ENCODE data around the gene BAZ1B.
"Not testable (repeated sequence)": the region's sequence is repeated elsewhere in the genome, so short reads cannot be mapped to it uniquely, and the experiment has no call there.

Gene BAZ1B, protein sequence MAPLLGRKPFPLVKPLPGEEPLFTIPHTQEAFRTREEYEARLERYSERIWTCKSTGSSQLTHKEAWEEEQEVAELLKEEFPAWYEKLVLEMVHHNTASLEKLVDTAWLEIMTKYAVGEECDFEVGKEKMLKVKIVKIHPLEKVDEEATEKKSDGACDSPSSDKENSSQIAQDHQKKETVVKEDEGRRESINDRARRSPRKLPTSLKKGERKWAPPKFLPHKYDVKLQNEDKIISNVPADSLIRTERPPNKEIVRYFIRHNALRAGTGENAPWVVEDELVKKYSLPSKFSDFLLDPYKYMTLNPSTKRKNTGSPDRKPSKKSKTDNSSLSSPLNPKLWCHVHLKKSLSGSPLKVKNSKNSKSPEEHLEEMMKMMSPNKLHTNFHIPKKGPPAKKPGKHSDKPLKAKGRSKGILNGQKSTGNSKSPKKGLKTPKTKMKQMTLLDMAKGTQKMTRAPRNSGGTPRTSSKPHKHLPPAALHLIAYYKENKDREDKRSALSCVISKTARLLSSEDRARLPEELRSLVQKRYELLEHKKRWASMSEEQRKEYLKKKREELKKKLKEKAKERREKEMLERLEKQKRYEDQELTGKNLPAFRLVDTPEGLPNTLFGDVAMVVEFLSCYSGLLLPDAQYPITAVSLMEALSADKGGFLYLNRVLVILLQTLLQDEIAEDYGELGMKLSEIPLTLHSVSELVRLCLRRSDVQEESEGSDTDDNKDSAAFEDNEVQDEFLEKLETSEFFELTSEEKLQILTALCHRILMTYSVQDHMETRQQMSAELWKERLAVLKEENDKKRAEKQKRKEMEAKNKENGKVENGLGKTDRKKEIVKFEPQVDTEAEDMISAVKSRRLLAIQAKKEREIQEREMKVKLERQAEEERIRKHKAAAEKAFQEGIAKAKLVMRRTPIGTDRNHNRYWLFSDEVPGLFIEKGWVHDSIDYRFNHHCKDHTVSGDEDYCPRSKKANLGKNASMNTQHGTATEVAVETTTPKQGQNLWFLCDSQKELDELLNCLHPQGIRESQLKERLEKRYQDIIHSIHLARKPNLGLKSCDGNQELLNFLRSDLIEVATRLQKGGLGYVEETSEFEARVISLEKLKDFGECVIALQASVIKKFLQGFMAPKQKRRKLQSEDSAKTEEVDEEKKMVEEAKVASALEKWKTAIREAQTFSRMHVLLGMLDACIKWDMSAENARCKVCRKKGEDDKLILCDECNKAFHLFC (N-terminal part only)

DNA sequence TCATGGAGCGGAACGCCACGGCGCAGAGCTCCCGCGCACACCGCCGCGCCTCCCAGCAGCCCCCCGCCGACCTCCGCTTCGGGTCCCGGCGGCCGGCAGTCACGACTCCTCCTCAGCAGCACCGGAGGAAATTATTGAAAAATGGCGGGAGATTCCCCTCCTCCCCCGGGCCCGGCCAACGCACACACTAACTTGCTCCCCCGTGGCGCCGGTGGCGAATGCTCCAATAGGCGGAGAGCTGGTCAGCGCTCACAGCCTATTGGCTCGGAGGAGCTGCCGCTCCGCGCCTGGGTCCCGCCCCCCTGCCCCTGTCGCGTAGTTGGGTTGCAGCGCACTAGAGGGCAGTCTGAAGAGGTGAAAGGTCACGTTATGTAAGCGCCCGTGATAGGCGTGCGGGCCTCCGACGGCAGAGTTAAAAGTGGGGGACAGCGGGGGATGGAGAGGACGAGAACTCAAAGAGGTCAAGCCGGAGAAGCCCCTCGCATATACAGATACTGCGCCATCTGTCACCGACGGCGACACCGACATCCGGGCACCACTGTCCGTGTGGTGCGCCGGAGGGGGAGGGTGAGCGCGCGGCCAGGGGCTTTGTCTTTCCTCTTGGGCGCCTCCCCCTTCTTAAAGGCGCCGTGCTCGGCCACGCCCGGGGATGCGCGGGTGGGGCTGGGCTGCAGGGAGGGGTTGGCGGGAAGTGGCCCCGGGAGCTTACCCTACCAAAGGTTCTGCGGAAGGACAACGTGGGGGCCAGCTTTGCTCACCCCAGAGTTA, at the start of gene BAZ1B:
TSS of gene BAZ1B (minus strand) at position 189 of the 768 bp plus-strand sequence. CDS start 360 bp downstream, outside the sequence.
- peak; percentile 81 for FAIRE-seq
- peak; percentile 98 for DNase-seq (ENCODE audit: low spot score)

DNA sequence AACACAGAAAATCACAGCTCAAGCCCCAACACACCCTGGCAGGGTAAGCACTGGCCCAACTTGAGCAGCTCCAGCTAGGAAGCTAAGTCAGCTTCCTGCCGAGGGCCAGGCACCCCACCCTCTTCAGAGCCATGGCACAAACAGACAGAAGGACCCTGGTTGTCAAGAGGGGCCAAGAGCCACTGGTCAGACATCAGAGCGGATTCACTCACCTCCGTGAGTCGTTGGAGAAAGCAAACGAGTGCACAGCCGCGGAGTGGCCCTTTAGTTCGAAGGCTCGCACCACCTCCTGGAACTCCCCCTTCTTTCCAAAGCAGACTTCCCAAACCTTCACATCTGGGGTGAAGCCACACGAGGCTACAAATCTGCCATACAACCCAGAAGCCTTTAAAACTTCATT, 48.9 kb upstream of the BAZ1B start:
- no peak for DNase-seq (ENCODE audit: low spot score)
- no peak for FAIRE-seq

DNA sequence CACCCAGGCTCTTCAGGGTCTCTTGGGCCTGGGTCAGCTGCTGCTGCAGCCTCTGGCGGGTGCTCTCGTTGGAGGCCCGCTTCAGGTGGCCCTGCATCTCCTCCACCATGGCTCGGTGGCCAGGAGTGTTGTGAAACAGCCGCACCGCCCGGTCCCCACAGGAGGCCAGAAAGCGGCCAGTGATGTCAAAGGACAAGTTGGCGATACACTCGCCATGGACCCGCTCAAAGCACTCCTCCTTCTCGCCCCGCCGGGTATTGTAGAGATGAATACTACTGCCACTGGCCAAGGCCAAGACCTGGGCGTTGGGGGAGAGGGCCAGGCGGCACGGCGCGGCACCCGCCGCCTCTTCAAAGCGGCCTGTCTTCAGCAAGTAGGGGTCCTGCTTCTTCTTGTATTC, 48.4 kb upstream of the BAZ1B start:
- FAIRE-seq (no peak), DNase-seq (ENCODE audit: low spot score) (no peak)

DNA sequence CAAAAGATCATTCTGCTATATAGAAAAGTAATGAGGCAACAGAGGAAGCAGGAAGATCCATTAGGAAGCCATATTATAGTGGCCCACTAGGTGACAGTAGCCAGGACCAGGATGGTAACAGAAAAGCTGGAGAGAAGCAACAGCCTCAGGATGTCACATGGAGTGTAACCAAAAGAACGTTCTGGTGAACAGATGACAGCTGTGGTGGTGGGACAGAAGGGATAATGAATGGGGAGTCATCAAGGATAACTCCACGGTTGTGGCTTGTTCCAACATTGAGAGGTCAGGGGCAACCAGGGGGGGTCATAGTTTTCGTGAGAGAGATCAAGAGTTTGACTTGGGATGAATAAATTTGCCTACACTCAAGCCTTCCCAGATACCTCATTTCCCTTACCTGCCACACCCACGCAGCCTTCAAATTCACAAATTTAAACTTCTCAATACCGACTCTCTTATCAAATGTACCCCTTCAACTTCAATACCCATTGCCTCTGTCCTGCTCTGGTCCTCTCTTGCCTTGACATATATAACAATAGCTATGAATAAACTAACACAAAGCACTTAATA, 47.0 kb upstream of the BAZ1B start:
- FAIRE-seq, result no peak
- DNase-seq (ENCODE audit: low spot score), result no peak

DNA sequence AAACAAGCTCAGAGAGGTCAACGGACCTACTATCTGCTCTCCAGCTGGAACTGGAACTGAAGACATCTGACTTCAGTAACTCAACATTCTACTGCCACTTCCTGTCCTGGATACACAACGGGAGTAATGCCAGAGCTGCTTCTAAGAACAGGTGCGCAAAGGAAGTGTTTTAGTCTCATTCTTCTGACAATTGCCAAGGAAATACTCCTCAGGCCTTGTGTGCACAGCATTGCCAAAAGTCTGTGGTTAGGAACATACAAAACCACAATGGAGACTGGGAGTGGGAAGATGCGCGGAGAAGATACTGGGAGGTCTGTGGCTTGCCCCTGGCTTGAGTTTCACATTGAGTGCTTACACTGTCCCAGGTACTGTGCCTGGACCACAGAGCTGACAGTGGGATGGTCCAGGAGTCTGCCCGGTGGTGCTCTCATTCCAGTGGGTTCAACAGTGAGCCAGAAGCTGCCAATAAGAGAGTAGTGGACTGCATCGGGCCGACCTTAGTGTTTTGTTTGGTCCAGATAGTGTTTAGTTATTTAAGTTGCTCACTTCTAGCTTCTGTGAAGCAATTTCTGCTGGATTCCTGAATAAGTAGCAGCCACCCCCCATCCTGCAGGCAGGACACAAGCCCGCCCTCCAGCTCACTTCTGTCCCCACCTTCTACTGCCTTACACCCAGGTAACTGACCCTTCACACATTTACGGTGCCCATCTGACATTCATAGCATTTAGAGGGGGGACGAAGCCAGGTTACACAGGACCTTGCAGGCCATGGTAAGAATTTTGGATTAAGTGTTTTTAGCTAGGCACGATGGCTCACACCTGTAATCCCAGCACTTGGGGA, 46.0 kb upstream of the BAZ1B start:
- FAIRE-seq, result no peak
- DNase-seq (ENCODE audit: low spot score), result no peak

DNA sequence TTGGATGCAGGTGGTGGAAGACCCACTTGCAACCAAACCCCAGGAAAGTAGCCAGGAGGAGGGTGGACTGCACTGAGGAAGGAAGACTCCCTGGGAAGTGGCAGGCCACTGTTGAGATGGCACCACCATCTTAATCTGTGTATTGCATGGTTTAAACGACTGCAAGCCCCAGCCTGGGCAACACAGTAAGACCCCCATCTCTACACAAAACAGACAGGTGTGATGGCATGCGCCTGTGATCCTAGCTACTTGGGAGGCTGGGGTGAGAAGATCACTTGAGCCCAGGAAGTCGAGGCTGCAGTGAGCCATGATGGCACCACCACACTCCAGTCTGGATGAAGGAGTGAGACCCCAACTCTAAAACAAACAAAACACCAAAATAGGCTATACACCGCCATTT, 45.0 kb upstream of the BAZ1B start:
- FAIRE-seq (no peak), DNase-seq (ENCODE audit: low spot score) (no peak)

DNA sequence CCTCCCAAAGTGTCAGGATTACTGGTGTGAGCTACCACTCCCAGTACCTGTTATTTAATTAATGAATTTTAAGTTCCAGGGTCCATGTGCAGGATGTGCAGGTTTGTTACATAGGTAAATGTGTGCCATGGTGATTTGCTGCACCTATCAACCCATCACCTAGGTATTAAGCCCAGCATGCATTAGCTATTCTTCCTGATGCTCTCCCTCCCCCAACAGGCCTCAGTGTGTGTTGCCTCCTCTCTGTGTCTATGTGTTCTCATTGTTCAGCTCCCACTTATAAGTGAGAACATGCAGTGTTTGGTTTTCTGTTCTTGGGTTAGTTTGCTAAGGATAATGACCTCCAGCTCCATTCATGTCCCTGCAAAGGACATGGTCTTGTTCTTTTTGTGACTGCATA, 44.3 kb upstream of the BAZ1B start:
- not testable (repeated sequence) for FAIRE-seq; DNase-seq (ENCODE audit: low spot score)

DNA sequence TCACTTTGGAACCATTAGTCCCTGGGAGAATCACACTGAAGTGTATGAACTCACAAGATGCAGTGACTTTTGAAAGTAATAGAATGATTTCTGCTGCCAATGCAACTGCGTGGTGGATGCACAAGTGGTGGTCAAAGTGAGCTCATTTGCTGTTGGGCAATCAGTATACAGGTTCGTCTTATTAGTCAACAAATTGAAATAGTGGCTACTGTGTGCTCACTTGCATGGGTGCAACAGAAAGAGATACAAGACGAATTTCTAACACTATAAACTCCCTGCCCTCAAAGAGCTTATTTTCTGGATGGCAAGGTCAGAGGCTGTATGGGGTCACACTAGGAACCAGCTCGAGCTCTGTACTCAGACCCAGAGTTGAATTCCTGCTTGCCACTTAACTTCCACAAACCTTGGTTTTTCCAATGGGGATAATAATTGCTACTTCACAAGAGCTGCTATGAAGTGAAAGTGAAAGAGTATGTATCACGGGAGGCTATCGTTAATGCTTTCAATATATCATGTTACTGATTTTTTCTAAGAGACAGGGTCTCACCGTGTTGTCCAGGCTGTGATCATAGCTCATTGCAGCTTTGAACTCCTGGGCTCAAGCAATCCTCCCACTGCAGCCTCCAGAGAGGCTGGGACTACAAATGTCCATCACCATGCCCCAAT, 43.7 kb upstream of the BAZ1B start:
- DNase-seq (ENCODE audit: low spot score) (no peak), FAIRE-seq (no peak)

DNA sequence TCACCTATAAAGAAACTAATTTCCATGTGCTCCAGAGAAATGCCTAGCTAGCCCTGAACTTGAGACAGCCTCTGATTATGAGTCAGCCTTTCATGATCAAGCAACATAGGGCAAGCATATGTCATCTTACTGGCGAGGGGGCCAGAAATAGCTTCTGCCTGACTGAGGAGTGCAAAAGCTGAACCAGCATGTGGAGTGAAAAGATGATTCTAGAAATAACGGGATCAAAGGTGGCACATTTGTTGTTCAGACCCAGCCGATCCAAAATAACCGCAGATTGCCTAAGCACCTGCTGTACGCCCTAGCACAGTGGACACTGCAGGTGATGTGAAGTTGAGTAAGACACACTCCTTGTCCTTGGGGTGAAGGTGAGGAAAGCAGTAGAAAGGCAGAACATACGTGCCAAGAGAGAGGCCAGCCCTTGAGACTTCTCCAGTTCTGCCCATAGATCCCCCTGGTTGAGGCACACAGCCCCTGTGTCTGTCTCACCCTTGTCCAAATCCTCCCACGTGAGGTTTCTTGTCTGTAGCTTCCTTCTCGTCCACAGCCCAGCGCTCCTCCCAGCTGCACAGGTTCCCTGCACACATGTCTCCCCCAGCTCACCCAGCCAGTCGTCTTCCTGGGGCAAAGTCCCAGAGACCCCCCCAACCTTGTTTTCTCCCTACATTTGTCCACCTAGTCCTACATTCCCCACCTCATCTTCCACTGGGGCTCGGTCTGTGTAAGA, 38.2 kb upstream of the BAZ1B start:
- peak; percentile 67 for FAIRE-seq
- peak; percentile 81 for DNase-seq (ENCODE audit: low spot score)

DNA sequence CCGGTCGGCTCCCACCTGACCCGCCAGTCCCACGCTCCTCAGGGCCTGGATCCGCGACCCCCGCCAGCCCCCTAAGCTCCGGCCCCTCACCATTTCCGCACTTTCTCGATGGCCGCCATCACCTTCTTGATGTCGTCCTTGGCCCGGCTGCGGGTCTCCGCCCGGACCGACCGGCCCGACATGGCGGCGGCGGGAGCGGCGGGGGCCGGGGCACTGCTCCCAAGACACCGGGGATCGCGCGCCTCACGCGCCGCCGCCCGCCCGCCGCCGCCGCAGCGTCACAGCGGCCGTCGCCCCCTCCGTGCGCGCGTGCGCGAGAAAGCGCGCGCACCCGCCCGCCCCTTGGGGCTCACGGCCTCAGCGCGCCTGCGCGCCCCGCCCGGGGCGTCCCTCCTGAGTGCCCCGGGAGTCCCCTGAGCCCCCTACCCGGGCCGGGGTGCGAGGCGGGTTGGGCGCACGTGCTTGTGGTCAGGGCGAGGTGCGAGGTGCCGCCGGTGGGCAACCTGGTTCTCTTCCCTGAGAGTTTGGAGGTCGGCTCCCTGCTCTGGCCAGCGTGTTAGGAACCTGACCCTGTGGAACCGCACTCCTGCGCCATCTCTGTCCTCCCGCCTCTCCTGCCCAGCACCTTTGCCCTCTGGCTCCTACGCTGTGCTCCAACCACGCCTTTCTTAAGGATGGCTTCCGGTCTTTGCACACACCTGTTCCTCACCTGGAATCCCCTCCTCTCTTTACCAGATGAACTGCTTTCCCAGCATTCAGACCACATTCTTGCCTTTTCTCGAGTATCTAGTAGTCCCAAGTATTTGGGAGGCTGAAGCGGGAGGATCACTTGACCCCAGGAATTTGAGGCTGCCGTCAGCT, 35.5 kb upstream of the BAZ1B start, which contains the start of gene BCL7B:
TSS of gene BCL7B (minus strand) at position 294 of the 861 bp plus-strand sequence. CDS start at position 182, 112 bp downstream.
- DNase-seq (ENCODE audit: low spot score) (peak; percentile 17), FAIRE-seq (no peak)

DNA sequence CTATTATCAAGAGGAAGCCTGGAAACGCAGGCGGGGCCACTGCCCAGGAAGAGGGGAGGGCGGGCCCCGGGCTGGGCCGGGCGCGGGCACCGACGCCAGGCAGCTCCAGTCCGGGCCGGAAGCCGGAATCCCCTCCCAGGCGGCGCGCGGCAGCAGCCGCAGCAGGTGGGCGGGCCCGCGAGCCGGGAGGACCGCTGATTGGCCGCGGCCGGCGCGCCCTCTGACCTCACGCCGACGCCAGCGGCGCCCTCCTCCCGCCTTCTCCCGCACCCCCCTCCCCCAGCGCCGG, 35.0 kb upstream of the BAZ1B start:
- no peak for FAIRE-seq

DNA sequence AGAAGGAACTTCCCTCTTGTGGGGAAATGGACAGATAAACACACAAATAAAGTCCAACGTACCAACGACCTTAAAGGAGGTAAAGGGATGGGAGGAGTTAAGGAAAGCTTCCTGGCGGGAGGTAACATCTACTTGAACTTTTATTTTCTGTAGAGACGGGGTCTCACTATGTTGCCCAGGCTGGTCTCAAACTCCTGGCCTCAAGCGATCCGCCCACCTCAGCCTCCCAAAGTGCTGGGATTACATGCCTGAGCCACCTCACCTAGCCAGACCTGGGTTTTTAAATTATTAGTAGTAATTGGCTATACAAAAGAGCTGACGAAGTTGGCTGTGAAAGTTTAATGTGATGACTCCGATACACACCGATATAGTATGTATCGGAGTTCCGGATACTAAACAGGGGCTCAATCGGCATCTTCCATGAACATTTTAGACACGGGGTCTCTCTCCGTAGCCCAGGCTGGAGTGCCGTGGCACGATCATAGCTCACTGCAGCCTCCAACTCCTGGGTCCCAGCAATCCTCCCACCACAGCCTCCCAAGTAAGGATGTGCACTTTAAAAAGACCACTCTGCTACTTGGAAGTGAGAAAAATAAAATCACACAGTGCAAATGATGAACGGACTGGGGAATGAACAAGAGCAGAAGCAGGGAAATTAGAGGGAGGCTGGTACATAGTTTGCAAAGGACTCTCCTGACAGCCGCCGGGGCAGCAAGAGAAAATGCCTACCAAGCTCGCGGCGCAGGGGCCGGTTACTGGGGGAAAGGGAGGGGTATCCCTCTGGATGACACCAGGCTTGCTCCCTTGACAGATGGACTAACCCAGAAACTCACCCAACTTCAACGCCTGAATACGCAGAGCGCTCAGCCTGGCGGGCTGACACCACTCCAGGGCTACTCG, 34.4 kb upstream of the BAZ1B start:
- no peak for FAIRE-seq

More for the DNA sequence above, 35.0 kb upstream of the BAZ1B start:
- peak; percentile 92 for DNase-seq (ENCODE audit: low spot score)

DNA sequence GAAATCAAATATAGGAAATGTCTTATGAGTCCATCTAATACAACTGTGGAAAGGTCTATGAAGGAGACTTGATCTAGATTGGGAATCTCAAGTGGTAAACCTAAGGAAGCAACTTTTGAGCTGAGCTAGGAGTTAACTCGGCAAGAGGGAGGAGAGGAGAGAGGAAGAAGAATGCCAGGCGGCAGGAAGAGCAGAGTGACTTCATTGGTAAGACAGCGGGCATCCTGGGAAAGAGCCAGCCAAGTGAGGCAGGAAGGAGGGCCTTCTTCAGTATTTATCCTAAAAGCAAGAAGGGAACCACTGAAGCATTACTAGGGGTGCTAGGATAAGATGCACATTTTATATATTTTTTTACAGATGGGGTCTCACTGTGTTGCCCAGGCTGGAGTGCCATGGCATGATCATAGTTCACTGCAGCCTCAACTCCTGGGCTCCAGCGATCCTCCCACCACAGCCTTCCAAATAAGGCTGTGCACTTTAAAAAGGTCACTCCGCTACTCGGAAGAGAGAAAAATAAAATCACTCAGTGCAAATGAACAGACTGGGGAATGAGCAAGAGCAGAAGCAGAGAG, 33.4 kb upstream of the BAZ1B start:
- peak; percentile 63 for DNase-seq (ENCODE audit: low spot score)
- peak; percentile 70 for FAIRE-seq

More for the DNA sequence above, 34.4 kb upstream of the BAZ1B start:
- DNase-seq (ENCODE audit: low spot score), result no peak

DNA sequence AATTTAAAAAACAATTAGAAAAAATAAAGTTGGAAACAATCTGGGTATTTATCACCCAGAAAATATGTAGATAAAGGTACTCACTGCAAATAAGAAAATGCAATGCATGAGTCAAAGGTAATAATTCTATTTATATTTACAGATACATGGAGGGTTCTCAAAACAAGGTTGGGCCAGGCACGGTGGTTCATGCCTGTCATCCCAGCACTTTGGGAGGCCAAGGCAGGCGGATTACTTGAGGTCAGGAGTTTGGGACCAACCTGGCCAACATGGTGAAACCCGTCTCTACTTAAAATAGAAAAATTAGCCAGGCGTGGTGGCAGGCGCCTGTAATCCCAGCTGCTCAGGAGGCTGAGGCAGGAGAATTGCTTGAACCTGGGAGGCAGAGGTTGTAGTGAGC, 28.0 kb upstream of the BAZ1B start:
- FAIRE-seq; DNase-seq (ENCODE audit: low spot score): not testable (repeated sequence)

DNA sequence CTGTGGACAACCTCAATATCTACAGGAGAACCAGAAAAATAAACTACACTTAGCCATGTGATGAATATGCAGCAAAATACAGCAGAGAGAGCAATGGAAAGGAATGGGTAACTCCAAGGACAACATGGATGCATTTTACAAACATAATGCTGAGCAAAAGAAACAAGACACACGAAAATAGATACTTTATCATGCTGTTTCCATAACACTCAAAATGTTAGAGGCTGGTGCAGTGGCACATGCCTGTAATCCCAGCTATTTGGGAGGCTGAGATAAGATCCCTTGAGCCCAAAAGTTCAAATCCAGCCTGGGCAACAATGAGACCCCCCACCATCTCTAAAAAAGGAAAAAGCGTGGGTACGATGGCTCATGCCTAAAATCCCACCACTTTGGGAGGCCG, 27.1 kb upstream of the BAZ1B start:
- DNase-seq (ENCODE audit: low spot score), result no peak
- FAIRE-seq, result no peak

DNA sequence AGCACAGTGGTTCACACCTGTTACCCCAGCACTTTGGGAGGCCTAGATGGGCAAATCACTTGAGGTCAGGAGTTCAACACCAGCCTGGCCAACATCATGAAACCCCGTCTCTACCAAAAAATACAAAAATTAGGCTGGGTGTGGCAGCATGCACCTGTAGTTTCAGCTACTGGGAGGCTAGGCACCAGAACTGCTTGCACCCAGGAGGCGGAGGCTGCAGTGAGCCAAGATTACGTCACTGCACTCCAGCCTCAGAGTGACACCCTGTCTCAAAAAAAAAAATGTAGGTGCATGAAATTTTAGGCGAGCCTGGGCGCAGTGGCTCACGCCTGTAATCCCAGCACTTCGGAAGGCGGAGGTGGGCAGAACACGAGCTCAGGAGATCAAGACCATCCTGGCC, 25.7 kb upstream of the BAZ1B start:
- DNase-seq (ENCODE audit: low spot score) (no peak), FAIRE-seq (no peak)

All from RCC 7860 (cell line).